Activated CD4-positive, alpha-beta T cell treated with anti-CD3 and anti-CD28 coated beads for 36 hours (primary cell): ENCODE data around the gene DNAH9. TPM values are rescaled to one million over a fixed set of nuclear protein-coding genes. Genes with fewer than 3 reads are reported as not detected.

Source experiments
- ATAC-seq: fragments of 200-7000 bp; cut with Tn5 transposase; one replicate; pipeline ENCODE4 v1.10.0; 2021; ENCODE audit warnings: mild to moderate bottlenecking, moderate library complexity
- CTCF ChIA-PET: fragments of 350-600 bp; sonication (Branson Sonifier 250); formaldehyde crosslinking; loops from one replicate; lab custom pipeline; 2021; ENCODE audit warnings: antibody characterized with exemption; lab: Charles Lee
- POLR2A ChIA-PET: fragments of 350-600 bp; sonication (Branson Sonifier 250); formaldehyde crosslinking; loops from one replicate; lab custom pipeline; 2021; ENCODE audit warnings: antibody characterized with exemption, inconsistent platforms; lab: Charles Lee
- DNase-seq: peaks from one replicate; pipeline ENCODE4 v3.0.0-alpha.2; 2020
- H3K27ac Mint-ChIP-seq: one replicate; pipeline ENCODE4 v1.8.0; 2021; ENCODE audit warnings: mixed read lengths
- H3K27me3 Mint-ChIP-seq: one replicate; pipeline ENCODE4 v1.8.0; 2021; ENCODE audit warnings: mixed read lengths
- H3K36me3 Mint-ChIP-seq: one replicate; pipeline ENCODE4 v1.8.0; 2021; ENCODE audit warnings: low read depth, mixed read lengths
- H3K4me1 Mint-ChIP-seq: one replicate; pipeline ENCODE4 v1.8.0; 2021; ENCODE audit warnings: mixed read lengths
- H3K4me3 Mint-ChIP-seq: one replicate; pipeline ENCODE4 v1.8.0; 2021; ENCODE audit warnings: mild to moderate bottlenecking, moderate library complexity, mixed read lengths
- H3K9me3 Mint-ChIP-seq: one replicate; pipeline ENCODE4 v1.8.0; 2021; ENCODE audit warnings: low read depth, mixed read lengths
- intact Hi-C, 2 experiments: fragments of 100-400 bp; cut with DNase I in 1 of 2; cut with micrococcal nuclease in 1 of 2; formaldehyde crosslinking; loops; one replicate each; pipeline versions ENCODE4 v1.14.2 to v1.15.1; 2022 to 2024; cut with DNase I, micrococcal nuclease
- total RNA-seq, 2 experiments: library from RNA; stranded (reverse); gene quantifications; one replicate each; pipeline ENCODE4 v1.2.3, GENCODE V29; 2021

Gene DNAH9
- total RNA-seq, 2 experiments from 2014 or later: not detected

DNA sequence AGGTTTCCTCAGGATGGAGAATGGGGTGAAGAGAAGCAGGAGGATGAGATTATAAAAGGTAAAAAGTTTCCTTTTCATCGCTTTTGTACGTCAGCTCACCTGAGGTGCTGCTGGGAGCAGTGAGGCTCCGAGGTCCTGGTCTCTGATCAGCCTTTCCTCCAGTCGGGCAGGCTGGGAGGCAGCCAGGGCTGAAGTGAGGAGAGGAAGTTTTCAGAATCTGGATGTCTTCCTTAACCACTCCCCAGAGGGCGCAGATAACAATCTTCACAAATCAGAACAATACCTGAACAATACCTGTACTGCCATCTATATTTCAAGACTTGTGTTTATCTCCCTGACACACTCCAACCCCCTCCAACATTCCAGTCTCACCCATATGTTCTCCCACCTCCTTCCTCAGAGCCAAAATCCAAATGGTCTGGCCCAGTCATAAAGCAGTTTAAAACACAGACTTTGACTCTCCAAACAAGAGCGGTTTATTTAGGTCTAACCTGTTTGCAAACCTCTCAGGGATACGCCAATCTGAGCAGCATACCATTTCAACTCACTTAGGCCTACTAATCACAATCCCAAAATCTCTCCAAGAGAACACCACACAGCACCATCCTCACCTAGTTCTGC lies 392.2 kb downstream of the DNAH9 start:
- H3K36me3 Mint-ChIP-seq: peaks cover 39% of the 10 kb centered on the region
- intact Hi-C loops: no loop called here

GRCh38 chr17:11991461-11991860 lies 393.2 kb downstream of the DNAH9 start:
- ATAC-seq (no peak), DNase-seq (no peak)
- ChIA-PET CTCF (interaction anchor here (0.9 to 1.2 kb wide), 2 partner anchors 47 to 55 kb away, joined by 3 read pairs; no protein-coding TSS in a partner anchor), POLR2A (no interaction called here)
- Mint-ChIP-seq H3K27ac (no peak overlapping the region), H3K36me3 (peaks cover 38% of the 10 kb centered on the region), H3K27me3 (no peaks in the 10 kb centered on the region), H3K4me3 (no peak overlapping the region), H3K4me1 (peaks cover 16% of the 10 kb centered on the region), H3K9me3 (no peaks in the 10 kb centered on the region)
- intact Hi-C loops: no loop called here

More for the DNA sequence above, 392.2 kb downstream of the DNAH9 start:
- POLR2A ChIA-PET: no interaction called here
- DNase-seq (no peak), ATAC-seq (no peak)
- H3K27ac Mint-ChIP-seq: no peak overlapping the region
- CTCF ChIA-PET: no interaction called here
- no peaks in the 10 kb centered on the region for H3K27me3 Mint-ChIP-seq
- H3K4me1 Mint-ChIP-seq: peaks cover 11% of the 10 kb centered on the region
- no peak overlapping the region for H3K4me3 Mint-ChIP-seq
- H3K9me3 Mint-ChIP-seq: no peaks in the 10 kb centered on the region

DNA sequence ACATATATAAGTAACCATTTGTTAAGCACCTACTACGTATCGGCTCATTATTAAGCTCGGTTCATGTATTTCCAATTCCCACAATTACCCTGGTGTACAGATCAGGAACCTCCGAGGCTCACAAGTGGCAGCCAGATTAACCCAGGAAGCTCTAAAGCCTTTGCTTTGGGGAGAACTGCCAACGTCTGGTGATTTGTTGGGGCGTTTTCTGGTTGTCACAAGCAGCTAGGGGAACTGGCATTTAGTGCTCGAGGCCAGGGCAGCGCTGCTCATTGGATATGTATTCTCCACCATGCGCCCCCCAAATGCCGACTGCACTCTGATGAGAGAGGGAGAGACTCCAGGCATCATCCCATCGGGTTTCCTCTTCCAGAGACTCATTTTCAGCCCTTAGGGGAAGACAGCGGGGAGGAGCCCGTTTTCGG lies 398.5 kb downstream of the DNAH9 start:
- intact Hi-C loops: loop anchor here (1.0 to 5.0 kb wide), 4 partner anchors 24 to 1299 kb away; partner anchors contain the start of genes ELAC2 (in 2 of the 2), MAP2K4 (in 2 of the 2), ADPRM (in 1 of the 2) and SCO1 (in 1 of the 2)
- peaks cover 15% of the 10 kb centered on the region for H3K4me1 Mint-ChIP-seq
- CTCF ChIA-PET: interaction anchor here (0.7 to 2.7 kb wide), 9 partner anchors 10 to 81 kb away, joined by 3 to 20 read pairs (median 4); partner anchors contain the start of gene MAP2K4
- ATAC-seq (peak; percentile 10), DNase-seq (no peak)
- no peaks in the 10 kb centered on the region for H3K27me3 Mint-ChIP-seq
- H3K4me3 Mint-ChIP-seq: peak overlapping the region; percentile 78
- H3K36me3 Mint-ChIP-seq: peaks cover 2% of the 10 kb centered on the region
- H3K27ac Mint-ChIP-seq: peak overlapping the region; percentile 84
- H3K9me3 Mint-ChIP-seq: no peaks in the 10 kb centered on the region
- POLR2A ChIA-PET: interaction anchor here (0.5 to 2.9 kb wide), 9 partner anchors 8 to 1021 kb away, joined by 3 to 25 read pairs (median 4); partner anchors contain the start of genes ELAC2 and MAP2K4

- CTCF ChIA-PET: interaction anchor here (0.6 to 2.7 kb wide), 12 partner anchors 11 to 480 kb away, joined by 3 to 20 read pairs (median 4); partner anchors contain the start of gene MAP2K4
- Mint-ChIP-seq H3K4me3 (peak within 1 kb of the TSS; percentile 78), H3K9me3 (no peaks in the 10 kb centered on the region), H3K36me3 (peaks cover 1% of the 10 kb centered on the region), H3K4me1 (peaks cover 15% of the 10 kb centered on the region), H3K27ac (peak within 1 kb of the TSS; percentile 86), H3K27me3 (no peaks in the 10 kb centered on the region)
- intact Hi-C loops: loop anchor here (1.0 to 5.0 kb wide), 4 partner anchors 23 to 1300 kb away; partner anchors contain the start of genes ELAC2 (in 2 of the 2), MAP2K4 (in 2 of the 2), ADPRM (in 1 of the 2) and SCO1 (in 1 of the 2)
- peak; percentile 98 for DNase-seq
- POLR2A ChIA-PET: interaction anchor here (0.5 to 2.9 kb wide), 9 partner anchors 9 to 1021 kb away, joined by 3 to 25 read pairs (median 4); partner anchors contain the start of genes ELAC2 and MAP2K4
- ATAC-seq: peak; percentile 99
Observed at GRCh38 chr17:11997147-11997971, 399.1 kb downstream of the DNAH9 start, which contains the start of gene ZNF18. TSS of gene ZNF18 (minus strand) at chr17:11997475. CDS start at chr17:11992829, 4,646 bp downstream.

GRCh38 chr17:11997972-11998233 lies 399.6 kb downstream of the DNAH9 start:
- POLR2A ChIA-PET: interaction anchor here (1.0 to 2.9 kb wide), 4 partner anchors 12 to 33 kb away, joined by 3 to 25 read pairs (median 5); partner anchors contain the start of gene MAP2K4

GRCh38 chr17:11999696-12000095 lies 401.4 kb downstream of the DNAH9 start:
- no peaks in the 10 kb centered on the region for H3K27me3 Mint-ChIP-seq
- H3K9me3 Mint-ChIP-seq: no peaks in the 10 kb centered on the region
- intact Hi-C loops: loop anchor here (5.0 kb wide), 2 partner anchors 1018 to 1302 kb away; partner anchors contain the start of genes ADPRM (in 1 of the 2), ELAC2 (in 1 of the 2) and SCO1 (in 1 of the 2)
- ChIA-PET CTCF (interaction anchor here (0.7 kb wide), 1 partner anchor 43 kb away, joined by 3 read pairs; no protein-coding TSS in a partner anchor), POLR2A (no interaction called here)
- peaks cover 14% of the 10 kb centered on the region for H3K4me1 Mint-ChIP-seq
- DNase-seq (no peak), ATAC-seq (no peak)
- H3K4me3 Mint-ChIP-seq: no peak overlapping the region
- no peak overlapping the region for H3K27ac Mint-ChIP-seq
- no peaks in the 10 kb centered on the region for H3K36me3 Mint-ChIP-seq

More at GRCh38 chr17:11997972-11998233, 399.6 kb downstream of the DNAH9 start:
- peaks cover 15% of the 10 kb centered on the region for H3K4me1 Mint-ChIP-seq
- CTCF ChIA-PET: interaction anchor here (0.6 to 2.7 kb wide), 7 partner anchors 18 to 481 kb away, joined by 3 to 20 read pairs (median 4); partner anchors contain the start of gene MAP2K4
- no peaks in the 10 kb centered on the region for H3K9me3 Mint-ChIP-seq
- no peaks in the 10 kb centered on the region for H3K36me3 Mint-ChIP-seq
- intact Hi-C loops: loop anchor here (1.0 to 5.0 kb wide), 4 partner anchors 22 to 1301 kb away; partner anchors contain the start of genes ELAC2 (in 2 of the 2), MAP2K4 (in 2 of the 2), ADPRM (in 1 of the 2) and SCO1 (in 1 of the 2)
- H3K4me3 Mint-ChIP-seq: peak overlapping the region; percentile 78
- H3K27me3 Mint-ChIP-seq: no peaks in the 10 kb centered on the region
- no peak for DNase-seq
- ATAC-seq: no peak
- peak overlapping the region; percentile 86 for H3K27ac Mint-ChIP-seq

DNA sequence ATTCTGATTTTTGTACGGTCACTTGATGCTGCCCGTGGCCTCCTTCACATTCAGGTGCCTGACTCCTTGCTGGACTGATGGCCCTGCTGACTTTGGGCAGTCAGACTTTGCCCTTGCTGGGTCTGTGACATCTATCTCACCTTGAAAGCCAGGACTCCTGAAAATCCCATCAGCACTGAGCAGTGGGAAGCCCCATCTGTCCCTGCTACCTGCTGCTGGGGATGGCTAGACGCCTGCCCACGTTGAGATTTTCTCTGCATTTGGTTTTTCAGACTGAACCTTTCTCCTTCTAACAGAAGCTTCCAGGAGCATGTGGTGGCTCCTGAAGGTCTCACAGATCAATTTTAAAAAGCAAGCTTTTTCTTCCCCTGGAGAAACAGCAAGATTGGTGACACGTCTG lies 409.2 kb downstream of the DNAH9 start:
- CTCF ChIA-PET: no interaction called here
- POLR2A ChIA-PET: no interaction called here
- DNase-seq (no peak), ATAC-seq (no peak)
- intact Hi-C loops: no loop called here
- no peak overlapping the region for H3K4me3 Mint-ChIP-seq
- no peaks in the 10 kb centered on the region for H3K9me3 Mint-ChIP-seq
- H3K36me3 Mint-ChIP-seq: no peaks in the 10 kb centered on the region
- peaks cover 12% of the 10 kb centered on the region for H3K27me3 Mint-ChIP-seq
- no peak overlapping the region for H3K27ac Mint-ChIP-seq
- H3K4me1 Mint-ChIP-seq: no peaks in the 10 kb centered on the region
